Subcutaneous adipose tissue (tissue), 4 donors: ENCODE measurements around the gene EXOC6B. TPM values are rescaled to one million over a fixed set of nuclear protein-coding genes. Genes with fewer than 3 reads are reported as not detected.

Experiments used
- total RNA-seq, 4 donors: library from RNA; depleted of rRNA; stranded (reverse); fragments of >200 nt; gene quantifications; one replicate each; pipeline ENCODE4 v1.1.0, GENCODE V29; 2016
- TF ChIP-seq, protein P1 (sequence below): fragments of 450-650 bp; IDR thresholded peaks from one replicate; pipeline ENCODE4 v1.5.1; 2016; ENCODE audit warnings: low read depth, mild to moderate bottlenecking, control low read depth, antibody characterized with exemption, moderate library complexity

Gene EXOC6B
- total RNA-seq, 4 donors from 2014 or later, result 33.9 to 40.5 (median 38.9) TPM

DNA sequence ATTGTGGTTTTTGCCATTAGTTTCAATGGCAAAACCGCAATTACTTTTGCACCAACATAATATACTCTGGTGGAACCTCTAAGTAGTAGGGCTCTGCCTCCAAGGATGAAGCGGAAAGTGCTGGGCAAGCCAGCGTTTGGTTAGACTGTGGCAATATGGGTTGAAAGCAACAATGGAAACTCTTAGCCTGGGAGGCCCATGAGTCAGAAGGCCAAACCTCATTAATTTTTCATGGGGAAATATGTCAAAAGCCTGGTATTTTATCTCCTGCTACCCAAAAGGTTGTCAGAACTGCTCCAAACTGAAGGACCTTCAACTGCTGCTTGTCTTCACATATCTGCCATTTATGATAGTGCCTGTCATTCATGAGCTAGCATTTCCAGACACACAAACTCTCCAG is 499.1 kb downstream of the EXOC6B start:
- TF ChIP-seq, protein P1, sequence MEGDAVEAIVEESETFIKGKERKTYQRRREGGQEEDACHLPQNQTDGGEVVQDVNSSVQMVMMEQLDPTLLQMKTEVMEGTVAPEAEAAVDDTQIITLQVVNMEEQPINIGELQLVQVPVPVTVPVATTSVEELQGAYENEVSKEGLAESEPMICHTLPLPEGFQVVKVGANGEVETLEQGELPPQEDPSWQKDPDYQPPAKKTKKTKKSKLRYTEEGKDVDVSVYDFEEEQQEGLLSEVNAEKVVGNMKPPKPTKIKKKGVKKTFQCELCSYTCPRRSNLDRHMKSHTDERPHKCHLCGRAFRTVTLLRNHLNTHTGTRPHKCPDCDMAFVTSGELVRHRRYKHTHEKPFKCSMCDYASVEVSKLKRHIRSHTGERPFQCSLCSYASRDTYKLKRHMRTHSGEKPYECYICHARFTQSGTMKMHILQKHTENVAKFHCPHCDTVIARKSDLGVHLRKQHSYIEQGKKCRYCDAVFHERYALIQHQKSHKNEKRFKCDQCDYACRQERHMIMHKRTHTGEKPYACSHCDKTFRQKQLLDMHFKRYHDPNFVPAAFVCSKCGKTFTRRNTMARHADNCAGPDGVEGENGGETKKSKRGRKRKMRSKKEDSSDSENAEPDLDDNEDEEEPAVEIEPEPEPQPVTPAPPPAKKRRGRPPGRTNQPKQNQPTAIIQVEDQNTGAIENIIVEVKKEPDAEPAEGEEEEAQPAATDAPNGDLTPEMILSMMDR, result no peak

DNA sequence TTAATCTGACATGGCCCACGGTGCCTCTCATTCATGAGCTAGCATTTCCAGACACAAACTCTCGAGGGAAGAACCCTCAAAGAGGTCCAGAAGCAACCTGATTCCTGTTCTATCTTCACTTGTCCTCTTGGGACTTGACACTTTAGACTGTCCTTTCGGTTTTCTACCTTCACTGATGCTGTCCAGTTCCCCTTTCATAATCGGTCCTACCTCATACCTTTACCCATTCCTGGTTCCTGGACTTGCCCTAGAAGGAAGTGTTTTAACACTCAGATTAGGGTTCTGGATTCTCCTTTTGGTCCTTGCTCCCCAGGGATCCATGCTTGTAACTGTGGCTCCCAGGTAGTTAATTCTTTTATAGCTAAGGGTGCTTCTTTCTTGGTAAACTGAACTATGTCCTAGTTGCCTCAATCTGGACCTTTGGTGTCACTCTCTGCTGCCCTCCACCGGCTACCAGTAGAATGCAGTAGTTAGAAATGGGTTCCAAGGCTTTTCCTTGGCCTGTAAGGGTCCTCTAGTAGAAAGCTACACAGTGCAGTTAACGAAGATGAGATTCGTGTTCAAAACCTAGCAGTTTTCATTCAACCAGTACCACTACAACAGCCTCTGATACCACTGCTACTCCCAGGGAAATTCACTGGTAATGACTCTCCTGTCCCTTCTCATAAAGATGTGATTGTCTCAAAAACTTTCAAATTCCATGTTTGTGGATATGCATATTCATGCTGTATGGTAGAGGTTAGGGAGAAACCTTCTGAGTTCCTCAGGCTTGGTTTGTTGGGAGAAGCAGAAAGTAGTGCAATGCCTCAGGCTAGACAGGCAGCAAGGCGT is 500.0 kb downstream of the EXOC6B start:
- TF ChIP-seq, protein P1, result no peak

DNA sequence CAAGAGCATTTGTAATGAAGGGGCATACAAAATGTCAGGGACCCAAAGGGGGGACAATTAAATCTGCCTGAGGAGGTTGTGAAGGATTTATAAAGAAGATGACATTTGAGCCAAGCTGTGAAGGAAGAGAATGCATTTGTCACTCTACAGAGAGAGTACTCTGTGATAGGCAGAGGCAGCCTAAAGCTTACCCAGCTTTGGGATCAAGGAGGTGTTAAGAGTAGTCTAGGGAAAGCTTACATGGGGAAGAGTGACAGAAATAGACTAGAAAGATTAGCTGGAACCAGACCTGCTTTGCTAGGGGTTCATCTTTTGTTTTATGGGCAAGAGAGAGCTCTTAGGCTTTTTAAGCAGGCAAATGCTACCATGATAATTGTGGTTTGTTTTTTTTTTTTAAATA is 509.1 kb downstream of the EXOC6B start:
- TF ChIP-seq, protein P1, result no peak

DNA sequence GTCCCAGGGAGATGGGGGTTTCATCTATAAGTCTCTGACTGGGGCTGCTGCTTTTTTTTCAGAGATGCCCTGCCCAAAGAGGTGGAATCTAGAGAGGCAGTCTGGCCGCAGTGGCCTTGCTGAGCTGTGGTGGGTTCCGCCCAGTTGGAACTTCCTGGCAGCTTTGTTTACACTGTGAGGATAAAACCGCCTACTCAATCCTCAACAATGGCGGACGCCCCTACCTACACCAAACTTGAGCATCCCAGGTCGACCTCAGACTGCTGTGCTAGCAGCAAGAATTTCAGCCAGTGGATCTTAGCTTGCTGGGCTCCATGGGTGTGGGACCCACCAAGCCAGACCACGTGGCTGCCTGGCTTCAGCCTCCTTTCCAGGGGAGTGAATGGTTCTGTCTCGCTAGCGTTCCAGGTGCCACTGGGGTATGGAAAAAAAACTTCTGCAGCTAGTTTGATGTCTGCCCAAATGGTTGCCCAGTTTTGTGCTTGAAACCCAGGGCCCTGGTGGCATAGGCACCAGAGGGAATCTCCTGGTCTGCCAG is 525.6 kb downstream of the EXOC6B start:
- TF ChIP-seq, protein P1, result no peak

DNA sequence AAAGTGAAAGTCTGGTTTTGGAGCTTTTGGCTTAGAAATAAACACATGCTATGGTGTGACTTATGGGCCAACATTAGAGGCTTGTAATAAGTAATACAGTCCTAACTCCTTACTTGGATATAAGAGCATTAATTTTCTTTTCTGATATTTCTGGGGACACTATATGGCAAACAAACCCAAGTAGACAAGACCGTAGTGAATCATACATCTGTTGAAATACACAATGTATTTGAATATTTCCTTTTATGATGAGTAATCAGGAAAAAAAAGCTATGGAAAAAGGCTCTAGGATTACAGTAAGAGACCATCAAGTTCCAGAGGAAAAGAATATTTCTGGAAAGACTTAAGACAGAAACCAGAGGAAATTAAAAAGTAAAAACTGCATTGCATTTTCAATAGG is 532.2 kb downstream of the EXOC6B start:
- TF ChIP-seq, protein P1, result no peak

DNA sequence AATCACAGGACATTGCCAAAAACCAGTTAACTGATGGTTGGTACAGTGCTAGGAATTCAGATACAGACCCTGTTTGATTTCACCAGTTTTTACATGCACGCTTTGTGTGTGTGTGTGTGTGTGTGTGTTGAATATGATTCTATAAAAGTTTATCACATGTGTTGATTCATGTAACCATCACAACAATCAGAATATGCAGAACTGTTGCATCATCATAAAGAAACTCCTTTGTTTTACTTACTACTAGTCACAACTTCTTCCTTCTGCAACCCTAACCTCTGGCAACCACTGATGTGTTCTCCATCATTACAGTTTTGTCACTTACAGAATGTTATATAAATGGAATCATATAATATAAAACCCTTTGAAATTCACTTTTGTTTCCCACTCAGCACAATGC is 533.4 kb downstream of the EXOC6B start:
- TF ChIP-seq, protein P1, result no peak

DNA sequence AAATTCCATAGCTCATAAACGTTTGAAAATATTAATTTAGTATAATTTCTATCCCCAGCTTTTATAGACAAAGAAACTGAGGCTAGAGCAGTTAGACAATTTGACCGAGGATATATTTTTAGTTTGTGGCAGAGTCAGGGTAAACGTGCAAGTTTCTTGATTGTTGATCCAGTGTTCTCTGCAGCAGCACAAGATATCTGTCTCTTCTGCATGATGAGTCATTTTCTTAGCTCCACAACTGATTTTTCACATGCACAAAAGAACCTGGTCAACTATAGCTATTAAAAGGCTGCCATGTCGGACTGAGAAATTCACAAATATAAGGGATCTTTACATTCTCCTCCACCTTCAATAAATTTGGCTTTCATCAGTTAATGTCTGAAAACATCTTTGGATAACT is 534.8 kb downstream of the EXOC6B start:
- TF ChIP-seq, protein P1, result no peak
